ENCODE results near the gene PLA2G5.

PLA2G5 gene

GRCh38 chr1:20119347-20119746 is 49.4 kb downstream of the PLA2G5 start, which contains the start of gene PLA2G2D:
TSS of gene PLA2G2D (minus strand) at chr1:20119536. CDS start at chr1:20119498, 38 bp downstream.
- H3K9me3 ChIP-seq (ENCODE audit: low read length): no peaks in the 10 kb centered on the region
- H3F3A ChIP-seq (ENCODE audit: insufficient read depth, low read length): no peaks in the 10 kb centered on the region
- no peaks in the 10 kb centered on the region for H3K36me3 ChIP-seq (ENCODE audit: insufficient read depth, low read length)
- no peaks in the 10 kb centered on the region for H3K9me2 ChIP-seq (ENCODE audit: low read depth, low read length)
- no peaks in the 10 kb centered on the region for H3K4me1 ChIP-seq (ENCODE audit: insufficient read depth, low read length, severe bottlenecking)
- no peak within 1 kb of the TSS for H3K4me3 ChIP-seq (ENCODE audit: low read depth, low read length, poor library complexity, severe bottlenecking)
- no peak within 1 kb of the TSS for H2AFZ ChIP-seq (ENCODE audit: low read length)
- no peaks in the 10 kb centered on the region for H3K79me2 ChIP-seq (ENCODE audit: insufficient read depth, low read length)
- H3K27ac ChIP-seq (ENCODE audit: low read depth, low read length, poor library complexity, severe bottlenecking): no peak within 1 kb of the TSS
- TF ChIP-seq CTCF (IDR thresholded peaks at IDR 0.05; ENCODE audit: low read length) (no peak), EZH2 (IDR thresholded peaks at IDR 0.05; ENCODE audit: borderline replicate concordance, low read length) (no peak)
- no peak within 1 kb of the TSS for H3K4me2 ChIP-seq (ENCODE audit: low read length)
- H4K20me1 ChIP-seq (ENCODE audit: insufficient read depth, low read length): no peaks in the 10 kb centered on the region
- no peak within 1 kb of the TSS for H3K9ac ChIP-seq (ENCODE audit: low read length)
- no peaks in the 10 kb centered on the region; the same call in 1 of the 2 replicates for H3K27me3 ChIP-seq (ENCODE audit: insufficient read depth, low read length)

GRCh38 chr1:20120796-20121195 is 50.8 kb downstream of the PLA2G5 start:
- TF ChIP-seq CTCF (IDR thresholded peaks at IDR 0.05; ENCODE audit: low read length): no peak
- no peak for TF ChIP-seq EZH2 (IDR thresholded peaks at IDR 0.05; ENCODE audit: borderline replicate concordance, low read length)
- Histone ChIP-seq H3K79me2 (ENCODE audit: insufficient read depth, low read length) (no peaks in the 10 kb centered on the region), H3K4me1 (ENCODE audit: insufficient read depth, low read length, severe bottlenecking) (no peaks in the 10 kb centered on the region), H3K36me3 (ENCODE audit: insufficient read depth, low read length) (no peaks in the 10 kb centered on the region), H3K9me2 (ENCODE audit: low read depth, low read length) (no peaks in the 10 kb centered on the region), H3K4me3 (ENCODE audit: low read depth, low read length, poor library complexity, severe bottlenecking) (no peak overlapping the region), H3K27ac (ENCODE audit: low read depth, low read length, poor library complexity, severe bottlenecking) (no peak overlapping the region), H4K20me1 (ENCODE audit: insufficient read depth, low read length) (no peaks in the 10 kb centered on the region), H3K9me3 (ENCODE audit: low read length) (no peaks in the 10 kb centered on the region), H3K4me2 (ENCODE audit: low read length) (no peak overlapping the region), H3K9ac (ENCODE audit: low read length) (no peak overlapping the region), H3F3A (ENCODE audit: insufficient read depth, low read length) (no peaks in the 10 kb centered on the region), H3K27me3 (ENCODE audit: insufficient read depth, low read length) (no peaks in the 10 kb centered on the region; the same call in 1 of the 2 replicates), H2AFZ (ENCODE audit: low read length) (no peak overlapping the region)

- no peak overlapping the region for H3K4me3 ChIP-seq (ENCODE audit: low read depth, low read length, poor library complexity, severe bottlenecking)
- H3K9me2 ChIP-seq (ENCODE audit: low read depth, low read length): no peaks in the 10 kb centered on the region
- TF ChIP-seq EZH2 (IDR thresholded peaks at IDR 0.05; ENCODE audit: borderline replicate concordance, low read length): no peak
- no peak for TF ChIP-seq CTCF (IDR thresholded peaks at IDR 0.05; ENCODE audit: low read length)
- H2AFZ ChIP-seq (ENCODE audit: low read length): no peak overlapping the region
- H3K9me3 ChIP-seq (ENCODE audit: low read length): no peaks in the 10 kb centered on the region
- H3K36me3 ChIP-seq (ENCODE audit: insufficient read depth, low read length): no peaks in the 10 kb centered on the region
- no peak overlapping the region for H3K9ac ChIP-seq (ENCODE audit: low read length)
- H3K4me1 ChIP-seq (ENCODE audit: insufficient read depth, low read length, severe bottlenecking): no peaks in the 10 kb centered on the region
- no peaks in the 10 kb centered on the region for H3K27me3 ChIP-seq (ENCODE audit: insufficient read depth, low read length)
- H3K4me2 ChIP-seq (ENCODE audit: low read length): no peak overlapping the region
- H4K20me1 ChIP-seq (ENCODE audit: insufficient read depth, low read length): no peaks in the 10 kb centered on the region
- H3K27ac ChIP-seq (ENCODE audit: low read depth, low read length, poor library complexity, severe bottlenecking): no peak overlapping the region
- no peaks in the 10 kb centered on the region for H3K79me2 ChIP-seq (ENCODE audit: insufficient read depth, low read length)
- no peaks in the 10 kb centered on the region for H3F3A ChIP-seq (ENCODE audit: insufficient read depth, low read length)
These were observed 53.9 kb downstream of the PLA2G5 start for GRCh38 chr1:20123722-20124455.

All from OCI-LY1 (cell line).